Endodermal cell (in vitro differentiated cells): ENCODE data around the gene EPPIN. TPM values are rescaled to one million over a fixed set of nuclear protein-coding genes. Genes with fewer than 3 reads are reported as not detected.

Experiments used
- DNase-seq: peaks from one replicate; pipeline ENCODE4 v3.0.0-alpha.2; 2017
- H3K27ac ChIP-seq: 2 replicates; pipeline ENCODE4 v1.5.1; 2013; ENCODE audit warnings: mild to moderate bottlenecking, low read depth, low read length, moderate library complexity
- H3K27me3 ChIP-seq: 2 replicates; pipeline ENCODE4 v1.6.1; 2013; ENCODE audit warnings: mild to moderate bottlenecking, low read length, moderate library complexity; ENCODE audit not compliant: insufficient read depth, control insufficient read depth, poor library complexity, severe bottlenecking
- H3K36me3 ChIP-seq: 2 replicates; pipeline ENCODE4 v1.7.0; 2013; ENCODE audit warnings: mild to moderate bottlenecking, low read length, moderate library complexity; ENCODE audit not compliant: control insufficient read depth, insufficient read depth
- H3K4me1 ChIP-seq: one replicate; pipeline ENCODE4 v1.7.0; 2013; ENCODE audit warnings: low read length; ENCODE audit not compliant: control insufficient read depth, insufficient read depth
- H3K4me3 ChIP-seq: 2 replicates; pipeline ENCODE4 v1.5.1; 2013; ENCODE audit warnings: mild to moderate bottlenecking, low read length, moderate library complexity
- H3K9ac ChIP-seq: 2 replicates; pipeline ENCODE4 v1.6.1; 2013; ENCODE audit warnings: mild to moderate bottlenecking, low read length, moderate library complexity; ENCODE audit not compliant: poor library complexity, severe bottlenecking; ENCODE audit errors: extremely low read depth
- H3K9me3 ChIP-seq: 2 replicates; pipeline ENCODE4 v1.6.1; 2013; ENCODE audit warnings: mild to moderate bottlenecking, low read length, moderate library complexity; ENCODE audit not compliant: control insufficient read depth
- H3K27ac Mint-ChIP-seq: 2 replicates; pipeline ENCODE4 v1.8.0; 2020; ENCODE audit warnings: mixed read lengths
- H3K27me3 Mint-ChIP-seq: 2 replicates; pipeline ENCODE4 v1.8.0; 2021; ENCODE audit warnings: mild to moderate bottlenecking, mixed read lengths; ENCODE audit not compliant: insufficient read depth
- H3K36me3 Mint-ChIP-seq: 2 replicates; pipeline ENCODE4 v1.8.0; 2020; ENCODE audit warnings: low read depth, mixed read lengths
- H3K4me1 Mint-ChIP-seq: 2 replicates; pipeline ENCODE4 v1.8.0; 2020; ENCODE audit warnings: mixed read lengths
- H3K4me3 Mint-ChIP-seq: 2 replicates; pipeline ENCODE4 v1.8.0; 2020; ENCODE audit warnings: mild to moderate bottlenecking, moderate library complexity, mixed read lengths
- H3K9me3 Mint-ChIP-seq: 2 replicates; pipeline ENCODE4 v1.8.0; 2020; ENCODE audit warnings: mild to moderate bottlenecking, mixed read lengths
- WGBS, 2 experiments: methylation state at CpG; one replicate each; pipeline versions ENCODE4 v1.1.5 to v1.1.7; 2013; ENCODE audit warnings: missing lambda C conversion rate in 2 of 2, mixed read lengths in 1 of 2; ENCODE audit not compliant: insufficient coverage in 1 of 2, insufficient read length in 1 of 2; 5-methylcytosine and 5-hydroxymethylcytosine counted together
- total RNA-seq, 2 donors: library from RNA; stranded (reverse); fragmentation: NEBNext Ultra II Directional in 1 of 2; extraction: Animal tissue kit (Norgen Biotek cat#: 25700) in 1 of 2; gene quantifications; 2 replicates in 1 of 2; 3 replicates in 1 of 2; pipeline ENCODE4 v1.2.1, GENCODE V29; 2021
- TF ChIP-seq, protein P1 (sequence below): fragments of 200-600 bp; sonication (generic); conservative IDR thresholded peaks from 2 replicates; pipeline ENCODE4 v1.5.0; 2021; ENCODE audit warnings: antibody characterized with exemption, mild to moderate bottlenecking

Gene EPPIN
- total RNA-seq, 2 donors from 2014 or later: 0.18 TPM; not detected in 1

DNA sequence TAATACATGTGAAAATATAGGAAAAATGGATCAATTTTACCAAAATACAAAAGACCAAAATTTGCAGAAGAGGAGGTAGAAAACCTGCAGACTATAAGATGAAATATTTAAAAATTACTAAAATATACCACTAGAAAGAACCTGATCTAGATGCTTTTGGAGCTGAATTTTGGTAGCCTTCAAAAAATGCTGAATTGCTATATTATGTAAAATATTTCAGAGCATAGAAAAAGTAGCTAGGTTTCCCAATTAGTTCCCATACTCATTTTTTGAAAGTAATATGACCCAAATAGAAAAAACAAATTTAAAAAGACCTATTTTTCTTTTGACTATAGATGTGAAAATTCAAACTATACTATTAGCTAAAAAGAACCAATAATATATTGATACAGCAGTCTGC, 3.6 kb upstream of the EPPIN start:
- Histone ChIP-seq H3K9me3 (no peaks in the 10 kb centered on the region), H3K4me1 (no peaks in the 10 kb centered on the region), H3K27me3 (no peaks in the 10 kb centered on the region), H3K9ac (no peak overlapping the region), H3K36me3 (no peaks in the 10 kb centered on the region), H3K27ac (no peak overlapping the region), H3K4me3 (no peak overlapping the region)
- no peak overlapping the region for H3K27ac Mint-ChIP-seq
- peaks cover 4% of the 10 kb centered on the region for H3K9me3 Mint-ChIP-seq
- no peaks in the 10 kb centered on the region for H3K36me3 Mint-ChIP-seq
- peaks cover 2% of the 10 kb centered on the region for H3K4me1 Mint-ChIP-seq
- peaks cover 3% of the 10 kb centered on the region for H3K27me3 Mint-ChIP-seq
- H3K4me3 Mint-ChIP-seq: no peak overlapping the region
- DNase-seq: no peak
- TF ChIP-seq, protein P1, sequence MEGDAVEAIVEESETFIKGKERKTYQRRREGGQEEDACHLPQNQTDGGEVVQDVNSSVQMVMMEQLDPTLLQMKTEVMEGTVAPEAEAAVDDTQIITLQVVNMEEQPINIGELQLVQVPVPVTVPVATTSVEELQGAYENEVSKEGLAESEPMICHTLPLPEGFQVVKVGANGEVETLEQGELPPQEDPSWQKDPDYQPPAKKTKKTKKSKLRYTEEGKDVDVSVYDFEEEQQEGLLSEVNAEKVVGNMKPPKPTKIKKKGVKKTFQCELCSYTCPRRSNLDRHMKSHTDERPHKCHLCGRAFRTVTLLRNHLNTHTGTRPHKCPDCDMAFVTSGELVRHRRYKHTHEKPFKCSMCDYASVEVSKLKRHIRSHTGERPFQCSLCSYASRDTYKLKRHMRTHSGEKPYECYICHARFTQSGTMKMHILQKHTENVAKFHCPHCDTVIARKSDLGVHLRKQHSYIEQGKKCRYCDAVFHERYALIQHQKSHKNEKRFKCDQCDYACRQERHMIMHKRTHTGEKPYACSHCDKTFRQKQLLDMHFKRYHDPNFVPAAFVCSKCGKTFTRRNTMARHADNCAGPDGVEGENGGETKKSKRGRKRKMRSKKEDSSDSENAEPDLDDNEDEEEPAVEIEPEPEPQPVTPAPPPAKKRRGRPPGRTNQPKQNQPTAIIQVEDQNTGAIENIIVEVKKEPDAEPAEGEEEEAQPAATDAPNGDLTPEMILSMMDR: no peak

DNA sequence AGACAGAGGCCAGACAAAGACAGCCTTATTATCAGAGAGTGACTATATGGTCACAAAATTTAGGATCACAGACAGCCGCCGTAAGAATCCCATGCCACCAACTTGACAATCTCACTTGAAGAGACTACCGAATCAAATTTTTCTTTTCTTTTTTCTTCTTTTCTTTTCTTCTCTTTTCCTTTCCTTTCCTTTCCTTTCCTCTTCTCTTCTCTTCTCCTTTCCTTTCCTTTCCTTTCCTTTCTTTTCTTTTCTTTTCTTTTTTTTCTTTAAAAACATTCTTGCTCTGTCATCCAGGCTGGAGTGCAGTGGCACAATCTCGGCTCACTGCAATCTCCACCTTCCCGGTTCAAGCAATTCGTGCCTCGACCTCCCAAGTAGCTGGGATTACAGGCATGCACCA, 1.2 kb upstream of the EPPIN start:
- Mint-ChIP-seq H3K4me3 (no peak overlapping the region), H3K36me3 (no peaks in the 10 kb centered on the region), H3K4me1 (peaks cover 2% of the 10 kb centered on the region), H3K9me3 (peaks cover 4% of the 10 kb centered on the region), H3K27me3 (peaks cover 10% of the 10 kb centered on the region), H3K27ac (no peak overlapping the region)
- DNase-seq: no peak
- WGBS, 2 experiments: 95 to 100% methylated on average over 3 to 7 of the region's 7 CpGs
- TF ChIP-seq, protein P1: no peak
- Histone ChIP-seq H3K9me3 (no peaks in the 10 kb centered on the region), H3K27me3 (peaks cover 5% of the 10 kb centered on the region), H3K4me3 (no peak overlapping the region), H3K36me3 (no peaks in the 10 kb centered on the region), H3K27ac (no peak overlapping the region), H3K9ac (no peak overlapping the region), H3K4me1 (no peaks in the 10 kb centered on the region)

DNA sequence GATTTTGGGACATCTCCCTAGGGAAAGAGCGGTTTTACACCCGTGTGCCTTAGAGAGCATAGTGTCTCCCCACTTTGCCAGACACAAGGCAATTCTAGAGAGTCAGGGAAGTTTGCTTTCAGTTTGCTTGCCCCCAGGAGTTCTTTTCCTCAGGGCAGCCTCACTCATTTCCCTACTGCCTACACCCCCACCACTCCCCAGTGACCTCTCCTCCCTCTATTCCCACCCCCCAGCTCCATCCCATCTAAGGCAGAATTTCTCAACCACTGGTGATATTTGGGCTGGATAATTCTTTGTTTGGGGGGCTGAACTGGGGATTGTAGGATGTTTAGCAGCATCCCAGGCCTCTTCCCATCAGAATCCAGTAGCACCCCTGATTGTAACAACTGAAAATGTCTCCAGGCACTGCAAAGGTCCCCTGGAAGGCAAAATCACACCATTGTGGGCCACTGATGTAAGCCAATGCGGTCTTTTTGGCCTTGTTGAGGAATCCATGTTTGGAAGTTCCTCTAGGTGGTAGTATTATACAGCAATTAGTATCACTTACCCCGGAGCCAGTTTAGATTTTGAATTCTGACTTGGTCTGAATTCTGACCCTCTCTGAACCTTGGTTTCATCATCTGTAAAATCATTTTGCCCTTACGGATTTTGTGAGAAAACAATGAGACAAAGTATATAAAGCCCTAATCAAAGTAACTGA, 1.3 kb downstream of the EPPIN start:
- Mint-ChIP-seq H3K27ac (no peak overlapping the region), H3K4me3 (no peak overlapping the region), H3K4me1 (peaks cover 2% of the 10 kb centered on the region), H3K27me3 (peaks cover 16% of the 10 kb centered on the region), H3K36me3 (no peaks in the 10 kb centered on the region), H3K9me3 (peaks cover 4% of the 10 kb centered on the region)
- WGBS, 2 experiments: 41 to 56% methylated on average over 1 to 5 of the region's 5 CpGs
- Histone ChIP-seq H3K27ac (no peak overlapping the region), H3K27me3 (peaks cover 23% of the 10 kb centered on the region), H3K9ac (no peak overlapping the region), H3K4me3 (no peak overlapping the region), H3K36me3 (no peaks in the 10 kb centered on the region), H3K9me3 (no peaks in the 10 kb centered on the region), H3K4me1 (no peaks in the 10 kb centered on the region)
- TF ChIP-seq, protein P1: peak; percentile 78
- DNase-seq: peak; percentile 65
